ENCODE results near the gene WDR47. TPM values are rescaled to one million over a fixed set of nuclear protein-coding genes. Genes with fewer than 3 reads are reported as not detected.
"Not testable (repeated sequence)": the region's sequence is repeated elsewhere in the genome, so short reads cannot be mapped to it uniquely, and the experiment has no call there.

Gene WDR47
- total RNA-seq, 4 donors from 2014 or later, result 2.9 to 16.5 (median 7.7) TPM

- Histone ChIP-seq H3K4me1 (no peaks in the 10 kb centered on the region), H3K27me3 (no peaks in the 10 kb centered on the region), H3K27ac (no peak overlapping the region), H3K9me3 (no peaks in the 10 kb centered on the region), H3K4me3 (no peak overlapping the region), H3K36me3 (peaks cover 0 to 17% (median 0%) of the 10 kb centered on the region in 3 donors)
- DNase-seq, result no peak
- TF ChIP-seq CTCF (IDR thresholded peaks at IDR 0.05) (no peak), POLR2A (IDR thresholded peaks at IDR 0.05) (no peak)
Measured at GRCh38 chr1:109060707-109061106, 18.8 kb upstream of the WDR47 start.

DNA sequence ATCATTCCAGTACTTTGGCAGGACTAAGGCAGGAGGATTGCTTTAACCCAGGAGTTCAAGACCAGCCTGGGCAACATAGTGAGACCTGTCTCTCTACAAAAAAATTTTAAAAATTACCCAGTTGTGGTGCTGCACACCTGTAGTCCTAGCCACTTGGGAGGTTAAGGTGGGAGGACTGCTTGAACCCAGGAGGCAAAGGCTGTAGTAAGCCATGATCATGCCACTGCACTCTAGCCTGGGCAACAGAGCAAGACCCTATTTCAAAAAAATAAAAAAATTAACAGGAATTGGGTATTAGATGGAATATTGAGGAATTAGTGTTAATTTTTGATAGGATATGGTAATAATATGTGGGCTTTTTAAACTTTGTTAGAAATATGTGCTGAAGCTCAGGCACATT lies 17.1 kb upstream of the WDR47 start:
- H3K9me3 ChIP-seq, result no peaks in the 10 kb centered on the region
- H3K27me3 ChIP-seq, result no peaks in the 10 kb centered on the region
- H3K4me1 ChIP-seq, result no peaks in the 10 kb centered on the region
- DNase-seq, result no peak
- no peak overlapping the region for H3K27ac ChIP-seq
- H3K36me3 ChIP-seq, result peaks cover 0 to 8% (median 0%) of the 10 kb centered on the region in 3 donors
- TF ChIP-seq POLR2A (IDR thresholded peaks at IDR 0.05), result no peak
- no peak for TF ChIP-seq CTCF (IDR thresholded peaks at IDR 0.05)
- H3K4me3 ChIP-seq, result no peak overlapping the region

DNA sequence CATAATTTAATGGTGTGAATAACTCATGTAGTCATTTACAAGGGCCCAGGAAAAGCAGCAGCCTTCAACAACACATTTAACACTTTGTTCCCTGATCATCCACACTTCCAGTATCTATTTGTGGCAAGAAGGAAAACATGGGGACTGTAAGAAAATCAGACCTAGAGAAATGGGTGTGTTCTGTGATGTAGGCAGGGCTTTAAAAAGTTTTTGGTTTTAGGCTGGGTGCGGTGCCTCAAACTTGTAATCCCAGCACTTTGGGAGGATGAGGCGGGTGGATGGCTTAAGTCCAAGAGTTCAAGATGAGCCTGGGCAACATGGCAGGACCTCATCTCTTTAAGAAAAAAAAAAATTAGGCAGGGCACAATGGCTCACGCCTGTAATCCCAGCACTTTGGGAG lies 14.2 kb upstream of the WDR47 start:
- Histone ChIP-seq H3K9me3 (no peaks in the 10 kb centered on the region), H3K4me3 (no peak overlapping the region), H3K27ac (no peak overlapping the region), H3K27me3 (no peaks in the 10 kb centered on the region), H3K36me3 (no peaks in the 10 kb centered on the region), H3K4me1 (no peaks in the 10 kb centered on the region)
- no peak for TF ChIP-seq CTCF (IDR thresholded peaks at IDR 0.05)
- no peak for DNase-seq

DNA sequence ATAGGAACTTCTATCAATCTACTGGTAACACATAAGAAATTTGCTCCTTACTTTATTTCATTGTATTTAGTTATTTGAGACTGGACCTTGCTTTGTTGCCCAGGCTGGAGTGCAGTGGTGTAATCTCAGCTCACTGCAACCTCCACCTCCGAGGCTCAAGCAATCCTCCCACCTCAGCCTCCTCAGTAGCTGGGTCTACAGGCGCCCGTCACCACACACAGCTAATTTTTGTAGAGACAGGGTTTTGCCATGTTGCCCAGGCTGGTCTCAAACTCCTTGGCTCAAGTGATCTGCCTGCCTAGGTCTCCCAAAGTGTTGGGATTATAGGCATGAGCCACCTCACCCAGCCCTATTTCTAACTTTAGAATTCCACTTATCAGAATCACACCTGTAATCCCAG lies 10.2 kb upstream of the WDR47 start:
- H3K4me3 ChIP-seq, H3K9me3 ChIP-seq, DNase-seq, H3K4me1 ChIP-seq, H3K36me3 ChIP-seq, H3K27me3 ChIP-seq, H3K27ac ChIP-seq: not testable (repeated sequence)

DNA sequence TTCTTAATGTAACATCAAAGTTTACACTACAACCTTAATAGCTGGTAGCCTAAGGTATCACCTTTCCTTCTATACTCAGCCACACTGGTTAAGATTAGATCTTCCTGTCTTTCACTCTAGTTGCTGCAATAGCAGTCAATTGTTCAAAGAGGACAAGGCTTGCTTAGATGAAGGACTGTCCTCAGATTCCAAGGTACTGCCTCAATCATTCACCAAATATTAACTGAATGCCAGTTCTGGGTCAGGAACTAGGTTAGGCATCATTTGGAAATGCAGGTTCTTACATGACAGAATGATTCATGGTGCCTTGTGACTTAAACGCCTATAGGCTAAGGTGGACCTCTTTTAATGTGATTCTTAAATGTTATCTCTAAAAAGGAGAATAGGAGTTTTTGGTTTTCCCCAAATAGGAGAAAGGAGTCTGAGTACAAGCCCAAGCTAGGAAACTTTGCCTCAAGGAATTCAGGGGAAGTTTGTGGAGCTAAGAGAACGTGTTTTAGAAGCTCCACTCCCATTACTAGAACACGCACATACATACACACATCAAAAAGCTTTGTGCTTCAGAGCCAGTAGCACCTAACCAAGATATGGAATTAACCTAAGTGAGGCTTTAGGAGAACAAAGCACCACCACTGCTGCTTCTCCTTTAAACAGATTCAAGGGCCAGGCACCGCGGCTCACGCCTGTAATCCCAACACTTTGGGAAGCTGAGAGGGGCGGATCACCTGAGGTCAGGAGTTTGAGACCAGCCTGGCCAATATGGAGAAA lies 8.5 kb upstream of the WDR47 start:
- no peak for TF ChIP-seq POLR2A (IDR thresholded peaks at IDR 0.05)
- TF ChIP-seq CTCF (IDR thresholded peaks at IDR 0.05), result no peak
- no peaks in the 10 kb centered on the region for H3K4me1 ChIP-seq
- DNase-seq, result no peak
- H3K27ac ChIP-seq, result no peak overlapping the region
- H3K9me3 ChIP-seq, result no peaks in the 10 kb centered on the region
- H3K27me3 ChIP-seq, result no peaks in the 10 kb centered on the region
- no peaks in the 10 kb centered on the region for H3K36me3 ChIP-seq
- H3K4me3 ChIP-seq, result no peak overlapping the region

- H3K4me3 ChIP-seq, result no peak overlapping the region
- no peaks in the 10 kb centered on the region for H3K36me3 ChIP-seq
- TF ChIP-seq CTCF (IDR thresholded peaks at IDR 0.05) (no peak), POLR2A (IDR thresholded peaks at IDR 0.05) (no peak)
- no peaks in the 10 kb centered on the region for H3K4me1 ChIP-seq
- H3K27ac ChIP-seq, result no peak overlapping the region
- H3K9me3 ChIP-seq, result no peaks in the 10 kb centered on the region
- no peak for DNase-seq
- H3K27me3 ChIP-seq, result no peaks in the 10 kb centered on the region
Measured at GRCh38 chr1:109048335-109048734, 6.4 kb upstream of the WDR47 start.
